Measurements from ENCODE around the gene KDM4C.
A peak's percentile ranks its signal among the peaks of the same experiment; 100 is the strongest.

KDM4C gene

GRCh38 chr9:6811436-6811835 is 53.7 kb downstream of the KDM4C start:
- DNase-seq: no peak

- no peak for DNase-seq
Measured at GRCh38 chr9:6816581-6816980, 58.8 kb downstream of the KDM4C start.

- no peak for DNase-seq
Measured at GRCh38 chr9:6818292-6818922, 60.6 kb downstream of the KDM4C start.

- no peak for DNase-seq
Measured at GRCh38 chr9:6819112-6819511, 61.3 kb downstream of the KDM4C start.

- DNase-seq: no peak
Measured at GRCh38 chr9:6819529-6819928, 61.8 kb downstream of the KDM4C start.

DNA sequence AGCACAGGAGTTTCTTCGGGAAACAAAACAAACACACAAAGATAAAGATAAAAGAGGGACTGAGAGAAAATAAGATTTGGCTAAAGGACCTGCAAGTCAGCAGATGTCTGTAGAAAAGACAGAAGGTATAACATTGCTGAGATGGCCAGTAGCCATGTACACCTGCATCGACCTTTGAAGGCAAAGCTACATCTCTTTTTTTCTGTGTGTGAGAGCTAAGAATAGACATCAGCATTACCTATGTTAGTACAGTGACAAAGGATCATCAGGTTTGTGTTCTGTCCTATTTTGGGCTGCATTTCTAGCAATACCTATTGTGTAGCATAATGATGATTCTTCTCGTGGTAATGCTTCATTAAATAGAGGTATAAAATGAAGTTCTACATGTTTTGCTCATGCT is 64.9 kb downstream of the KDM4C start:
- no peak for DNase-seq

DNA sequence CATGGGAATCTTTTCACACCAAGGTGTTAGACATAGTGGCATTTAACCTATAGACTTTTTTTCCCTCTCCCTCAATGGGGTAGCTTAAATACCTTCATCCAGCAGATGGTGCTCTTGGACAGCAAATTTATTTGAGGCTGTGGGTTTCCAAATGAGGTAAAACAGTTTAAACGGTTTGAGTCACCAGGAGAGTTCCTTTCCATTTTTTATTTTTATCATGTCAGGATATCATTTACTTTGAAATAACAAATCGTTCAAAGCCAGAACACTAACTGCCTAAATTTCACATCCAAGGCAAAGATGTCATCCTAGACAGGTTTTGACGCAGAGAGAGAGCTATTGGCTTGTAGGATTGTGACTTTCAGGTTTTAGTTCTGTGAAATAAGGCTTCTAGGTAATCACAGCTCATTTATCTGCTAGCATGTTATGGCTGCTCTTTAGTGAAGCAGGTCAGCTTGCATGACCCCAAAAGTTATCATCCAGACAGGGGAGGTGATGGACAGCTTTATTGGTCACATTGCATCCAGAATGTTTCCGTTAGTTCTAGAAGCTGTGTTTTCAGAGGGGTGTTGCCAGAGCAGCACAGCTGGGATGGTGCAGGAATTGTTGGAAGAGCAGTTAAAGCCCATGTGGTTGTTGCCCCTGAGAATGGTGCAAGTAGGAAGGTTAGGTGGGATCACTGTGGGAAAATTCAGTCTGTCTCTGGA is 69.8 kb downstream of the KDM4C start:
- peak in 1 of 2 experiments; percentile 17 for DNase-seq

- DNase-seq: no peak
Measured at GRCh38 chr9:6829027-6829426, 71.3 kb downstream of the KDM4C start.

DNA sequence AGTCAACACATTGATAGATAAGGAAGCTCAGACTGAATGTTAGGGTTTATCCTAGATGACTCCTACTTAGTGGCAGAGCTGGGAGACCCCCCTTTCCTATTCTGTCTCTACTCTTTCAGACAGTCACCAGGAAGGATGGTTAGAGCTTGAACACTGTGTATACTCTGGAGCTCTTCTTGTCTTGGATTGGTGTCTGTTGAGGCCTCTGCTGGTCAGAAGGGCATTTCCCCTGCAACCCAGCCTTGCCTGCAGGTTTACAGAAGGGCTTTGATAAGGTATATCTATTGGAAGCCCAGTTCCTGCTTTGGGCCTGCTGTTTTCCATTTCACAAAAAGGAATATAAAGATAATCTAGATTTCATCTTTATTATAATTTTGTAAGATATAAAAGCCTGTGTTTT is 71.8 kb downstream of the KDM4C start:
- no peak for DNase-seq

DNA sequence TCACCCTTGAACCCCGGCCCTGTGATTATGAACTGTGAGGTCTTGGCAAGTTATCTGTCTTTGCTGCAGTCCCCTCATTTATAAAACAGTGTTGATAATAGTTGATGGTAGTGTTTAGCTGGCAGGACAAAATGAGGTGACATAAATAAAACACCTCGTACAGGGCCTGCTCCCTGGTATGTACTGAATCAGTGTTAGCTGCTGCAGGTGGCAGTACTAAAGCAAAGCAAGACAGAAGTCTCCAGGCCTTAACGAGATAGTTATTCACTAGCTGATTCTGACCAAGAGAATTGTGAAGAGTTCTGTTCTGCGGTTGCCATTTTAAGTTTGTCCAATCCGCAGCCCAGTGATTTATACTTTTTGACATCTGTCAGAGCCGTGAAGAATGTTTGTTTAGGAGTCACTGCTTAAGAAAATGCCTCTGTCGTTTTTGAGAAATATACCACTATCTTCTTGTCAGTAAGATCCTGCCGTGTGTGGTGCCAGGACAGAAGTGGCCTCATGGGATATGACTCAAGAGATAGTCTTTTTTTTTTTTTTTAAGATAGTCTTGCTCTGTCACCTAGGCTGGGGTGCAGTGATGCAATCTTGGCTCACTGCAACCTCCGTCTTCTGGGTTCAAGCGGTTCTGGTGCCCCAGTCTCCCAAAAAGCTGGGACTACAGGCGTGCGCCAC is 75.9 kb downstream of the KDM4C start:
- no peak for DNase-seq

DNA sequence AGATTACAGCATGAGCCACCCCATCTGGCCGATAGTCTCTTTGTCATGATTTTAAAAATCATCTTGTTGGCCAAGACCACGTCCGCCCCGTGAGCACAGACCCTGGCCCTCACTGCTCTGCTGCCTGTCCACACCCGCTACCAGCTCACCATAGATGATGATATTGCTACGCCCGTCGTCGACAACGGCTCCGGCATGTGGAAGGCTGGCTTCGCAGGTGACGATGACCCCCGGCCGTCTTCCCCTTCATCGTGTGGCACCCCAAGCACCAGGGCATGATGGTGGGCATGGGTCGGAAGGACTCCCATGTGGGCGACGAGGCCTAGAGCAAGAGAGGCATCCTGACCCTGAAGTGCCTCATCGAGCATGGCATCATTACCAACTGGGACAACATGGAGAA is 76.5 kb downstream of the KDM4C start:
- DNase-seq: no peak

- no peak for DNase-seq
Measured at GRCh38 chr9:6838158-6838557, 80.4 kb downstream of the KDM4C start.

DNA sequence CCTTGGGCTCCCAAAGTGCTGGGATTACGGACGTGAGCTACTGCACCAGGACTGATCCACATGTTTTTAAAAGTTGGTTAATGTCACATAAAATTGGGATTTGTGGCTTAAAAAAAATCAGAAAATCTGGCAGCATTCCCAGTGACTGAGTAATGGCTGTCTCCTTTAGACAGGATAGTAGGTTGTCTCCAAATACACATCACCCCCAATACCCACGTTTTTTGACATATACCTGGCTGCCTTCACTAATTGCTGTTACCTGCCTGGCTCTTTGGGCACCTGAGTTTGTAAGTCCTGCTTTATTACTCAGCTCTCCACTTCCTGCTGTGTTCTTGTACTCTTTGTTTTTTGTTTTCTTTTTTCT is 84.8 kb downstream of the KDM4C start:
- no peak for DNase-seq

- no peak for DNase-seq
Measured at GRCh38 chr9:6843742-6844141, 86.0 kb downstream of the KDM4C start.

GRCh38 chr9:6844267-6844666 is 86.5 kb downstream of the KDM4C start:
- DNase-seq: no peak

- no peak for DNase-seq
Measured at GRCh38 chr9:6845128-6845826, 87.5 kb downstream of the KDM4C start.

GRCh38 chr9:6845880-6846279 is 88.1 kb downstream of the KDM4C start:
- no peak for DNase-seq

DNA sequence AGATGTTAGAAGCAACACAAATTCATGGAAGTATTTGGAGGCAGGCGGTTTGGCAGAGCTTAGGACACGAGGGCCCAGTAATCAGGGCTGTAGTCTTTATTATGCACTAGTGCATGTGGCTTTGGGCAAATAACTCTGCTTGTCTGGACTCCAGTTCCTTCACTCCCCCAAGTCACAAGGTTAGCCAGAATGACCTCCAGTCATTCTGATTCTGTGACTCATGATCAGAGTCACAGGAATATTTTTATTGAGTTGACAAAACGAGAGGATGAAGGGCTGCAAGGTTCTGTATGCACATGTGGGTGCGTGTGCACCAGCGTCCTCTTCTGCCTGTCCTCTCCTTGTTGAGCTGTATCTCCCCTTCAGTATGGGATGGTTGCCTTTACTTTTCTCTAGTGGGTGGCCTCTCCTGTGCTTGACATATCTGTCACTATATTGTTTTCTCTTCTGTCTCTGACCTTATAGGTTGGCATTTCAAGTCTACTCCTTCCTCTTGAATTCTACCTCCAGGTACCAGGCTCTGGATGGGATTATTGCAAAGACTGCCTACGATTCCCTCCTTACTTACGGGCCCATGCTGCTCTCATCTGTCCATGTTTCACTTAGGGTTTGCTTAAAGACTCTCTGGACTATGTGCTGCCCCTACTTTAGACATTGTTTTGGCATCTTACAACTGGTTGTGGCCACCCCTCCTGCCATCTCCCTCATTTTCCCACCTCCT is 94.6 kb downstream of the KDM4C start:
- no peak for DNase-seq

GRCh38 chr9:6855860-6856259 is 98.1 kb downstream of the KDM4C start:
- DNase-seq: no peak

GRCh38 chr9:6864102-6864501 is 106.3 kb downstream of the KDM4C start:
- no peak for DNase-seq

DNA sequence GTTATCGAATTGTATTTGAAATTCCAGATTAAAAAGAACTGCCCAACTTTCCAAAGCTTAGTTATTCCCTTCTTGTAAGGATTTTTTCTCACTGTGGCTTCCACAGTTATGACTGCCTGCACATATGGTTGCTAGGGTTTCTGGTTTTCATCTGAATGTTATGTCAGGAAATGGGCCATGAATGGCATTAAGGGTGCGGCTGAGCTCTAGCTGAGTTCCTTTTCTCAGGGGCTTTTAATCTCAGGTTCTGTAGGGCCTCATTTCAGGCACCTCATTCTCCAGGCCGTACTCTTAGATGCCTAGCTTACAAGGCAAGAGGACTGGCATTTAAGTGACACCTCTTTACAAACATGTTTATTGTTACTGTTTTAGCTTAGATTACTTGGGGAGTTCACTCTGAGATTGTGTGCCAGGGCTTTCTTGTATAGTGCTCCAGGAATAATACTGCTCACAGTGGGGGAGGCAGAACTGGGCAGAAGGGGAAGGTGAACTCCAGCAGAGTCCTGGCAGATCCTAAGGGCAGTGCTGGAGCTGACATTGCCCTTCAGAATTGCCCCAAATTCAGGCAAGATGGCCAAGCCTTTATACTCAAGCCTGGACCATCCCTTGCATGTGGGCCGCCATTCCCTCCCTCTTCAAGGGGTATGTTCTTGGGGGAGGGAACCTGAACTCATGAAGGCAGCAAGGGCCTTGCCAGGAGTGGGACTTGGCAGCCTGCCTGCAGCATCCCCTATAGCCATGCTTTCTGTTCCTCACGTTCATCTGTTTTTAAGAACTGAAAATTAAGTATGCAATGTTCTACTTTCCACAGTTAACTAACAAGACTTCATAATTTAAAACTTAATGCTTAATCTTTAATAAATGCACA is 111.5 kb downstream of the KDM4C start:
- no peak for DNase-seq

GRCh38 chr9:6870149-6870548 is 112.4 kb downstream of the KDM4C start:
- no peak for DNase-seq
